Measurements from ENCODE around the gene PKNOX2. TPM values are rescaled to one million over a fixed set of nuclear protein-coding genes. Genes with fewer than 3 reads are reported as not detected.

The PKNOX2 gene
- total RNA-seq, 3 donors from 2014 or later (not counting 1 experiment from before 2014, with no cell fraction given), result not detected

GRCh38 chr11:125299061-125299615 is 134.6 kb downstream of the PKNOX2 start:
- 84% methylated on average over 8 of the region's 8 CpGs for WGBS (ENCODE audit: insufficient coverage)

GRCh38 chr11:125299821-125300220 is 135.3 kb downstream of the PKNOX2 start:
- H3K27me3 Mint-ChIP-seq (ENCODE audit: low read depth in 2 of 2), result peaks cover 3 to 12% of the 10 kb centered on the region in 2 donors
- Histone ChIP-seq H3K4me1 (ENCODE audit: control insufficient read depth, insufficient read depth, low read length) (no peaks in the 10 kb centered on the region), H3K27me3 (ENCODE audit: control insufficient read depth, insufficient read depth, low read length) (no peaks in the 10 kb centered on the region), H3K27ac (ENCODE audit: low read length) (no peak overlapping the region), H3K9me3 (ENCODE audit: control insufficient read depth, insufficient read depth, low read length) (no peaks in the 10 kb centered on the region), H3K4me3 (ENCODE audit: low read length) (no peak overlapping the region), H3K36me3 (ENCODE audit: control insufficient read depth, insufficient read depth, low read length) (no peaks in the 10 kb centered on the region)
- ATAC-seq (no peak), DNase-seq (no peak)
- no peak overlapping the region for H3K27ac Mint-ChIP-seq
- no peak overlapping the region for H3K4me3 Mint-ChIP-seq
- WGBS (ENCODE audit: insufficient coverage), result 86% methylated on average over 8 of the region's 9 CpGs
- no peaks in the 10 kb centered on the region for H3K9me3 Mint-ChIP-seq
- no peak for TF ChIP-seq CTCF (IDR thresholded peaks at IDR 0.05)
- intact Hi-C loops (cut with micrococcal nuclease), result no loop called here
- H3K36me3 Mint-ChIP-seq, result no peaks in the 10 kb centered on the region
- no peaks in the 10 kb centered on the region for H3K4me1 Mint-ChIP-seq

More at GRCh38 chr11:125299061-125299615, 134.6 kb downstream of the PKNOX2 start:
- ATAC-seq (no peak), DNase-seq (no peak)
- no peak for TF ChIP-seq CTCF (IDR thresholded peaks at IDR 0.05)
- Mint-ChIP-seq H3K27ac (no peak overlapping the region), H3K4me1 (no peaks in the 10 kb centered on the region), H3K36me3 (no peaks in the 10 kb centered on the region), H3K9me3 (no peaks in the 10 kb centered on the region), H3K27me3 (ENCODE audit: low read depth in 2 of 2) (peaks cover 5 to 12% of the 10 kb centered on the region in 2 donors), H3K4me3 (no peak overlapping the region)
- Histone ChIP-seq H3K36me3 (ENCODE audit: control insufficient read depth, insufficient read depth, low read length) (no peaks in the 10 kb centered on the region), H3K9me3 (ENCODE audit: control insufficient read depth, insufficient read depth, low read length) (no peaks in the 10 kb centered on the region), H3K4me3 (ENCODE audit: low read length) (no peak overlapping the region), H3K27me3 (ENCODE audit: control insufficient read depth, insufficient read depth, low read length) (no peaks in the 10 kb centered on the region), H3K27ac (ENCODE audit: low read length) (no peak overlapping the region), H3K4me1 (ENCODE audit: control insufficient read depth, insufficient read depth, low read length) (no peaks in the 10 kb centered on the region)
- intact Hi-C loops (cut with micrococcal nuclease), result no loop called here

GRCh38 chr11:125300791-125301218 is 136.3 kb downstream of the PKNOX2 start:
- Histone ChIP-seq H3K4me1 (ENCODE audit: control insufficient read depth, insufficient read depth, low read length) (no peaks in the 10 kb centered on the region), H3K27ac (ENCODE audit: low read length) (no peak overlapping the region), H3K36me3 (ENCODE audit: control insufficient read depth, insufficient read depth, low read length) (no peaks in the 10 kb centered on the region), H3K9me3 (ENCODE audit: control insufficient read depth, insufficient read depth, low read length) (no peaks in the 10 kb centered on the region), H3K27me3 (ENCODE audit: control insufficient read depth, insufficient read depth, low read length) (no peaks in the 10 kb centered on the region), H3K4me3 (ENCODE audit: low read length) (no peak overlapping the region)
- intact Hi-C loops (cut with micrococcal nuclease), result no loop called here
- Mint-ChIP-seq H3K9me3 (no peaks in the 10 kb centered on the region), H3K27ac (no peak overlapping the region), H3K4me3 (no peak overlapping the region), H3K4me1 (no peaks in the 10 kb centered on the region), H3K36me3 (no peaks in the 10 kb centered on the region), H3K27me3 (ENCODE audit: low read depth in 2 of 2) (peaks cover 3 to 11% of the 10 kb centered on the region in 2 donors)
- no peak for TF ChIP-seq CTCF (IDR thresholded peaks at IDR 0.05)
- no peak for ATAC-seq
- DNase-seq, result no peak
- WGBS (ENCODE audit: insufficient coverage), result 55% methylated on average over 3 of the region's 3 CpGs

- H3K4me3 Mint-ChIP-seq, result no peak overlapping the region
- H3K9me3 Mint-ChIP-seq, result no peaks in the 10 kb centered on the region
- H3K36me3 Mint-ChIP-seq, result no peaks in the 10 kb centered on the region
- 78% methylated on average over 3 of the region's 3 CpGs for WGBS (ENCODE audit: insufficient coverage)
- Histone ChIP-seq H3K36me3 (ENCODE audit: control insufficient read depth, insufficient read depth, low read length) (no peaks in the 10 kb centered on the region), H3K9me3 (ENCODE audit: control insufficient read depth, insufficient read depth, low read length) (no peaks in the 10 kb centered on the region), H3K27ac (ENCODE audit: low read length) (no peak overlapping the region), H3K4me1 (ENCODE audit: control insufficient read depth, insufficient read depth, low read length) (no peaks in the 10 kb centered on the region), H3K27me3 (ENCODE audit: control insufficient read depth, insufficient read depth, low read length) (no peaks in the 10 kb centered on the region), H3K4me3 (ENCODE audit: low read length) (no peak overlapping the region)
- DNase-seq, result no peak
- H3K27ac Mint-ChIP-seq, result no peak overlapping the region
- peaks cover 0 to 5% of the 10 kb centered on the region in 2 donors for H3K27me3 Mint-ChIP-seq (ENCODE audit: low read depth in 2 of 2)
- no peaks in the 10 kb centered on the region for H3K4me1 Mint-ChIP-seq
- TF ChIP-seq CTCF (IDR thresholded peaks at IDR 0.05), result no peak
- no peak for ATAC-seq
- intact Hi-C loops (cut with micrococcal nuclease), result no loop called here
Observed at GRCh38 chr11:125301346-125301745, 136.8 kb downstream of the PKNOX2 start.

Data from natural killer cell (primary cell).